ENCODE results near the gene PLAA.

PLAA gene

DNA sequence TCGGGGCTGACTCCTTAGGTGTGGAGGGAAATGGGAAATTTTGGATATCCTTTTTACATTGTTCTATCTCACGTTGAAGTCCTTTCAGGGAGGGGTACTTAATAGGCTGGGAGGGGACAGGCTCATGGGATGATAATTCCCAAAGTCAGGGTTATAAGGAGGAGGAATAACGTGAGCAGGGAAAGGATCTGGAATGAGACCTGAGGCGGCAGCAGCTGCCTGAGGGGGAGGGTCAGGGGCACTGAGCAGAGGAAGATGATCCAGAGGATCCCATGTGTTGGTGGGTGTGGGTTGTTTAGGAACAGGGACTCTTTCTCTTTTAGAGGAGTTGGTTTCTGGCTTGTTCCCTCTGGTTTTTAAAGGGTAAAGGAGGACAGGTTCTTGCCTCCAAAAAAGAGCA is 27.9 kb upstream of the PLAA start:
- TF ChIP-seq TAF1 (IDR thresholded peaks at IDR 0.05; ENCODE audit: borderline replicate concordance, insufficient read depth, low read length) (no peak), FOXP2 (optimal IDR thresholded peaks at IDR 0.05; ENCODE audit: borderline replicate concordance, extremely low read depth, extremely low read length, insufficient read depth) (no peak), SIN3A (IDR thresholded peaks at IDR 0.05; ENCODE audit: borderline replicate concordance, insufficient read depth, low read length) (no peak), POLR2AphosphoS5 (IDR thresholded peaks at IDR 0.05; ENCODE audit: low read depth, low read length) (no peak)
- TF ChIP-seq, protein P1, sequence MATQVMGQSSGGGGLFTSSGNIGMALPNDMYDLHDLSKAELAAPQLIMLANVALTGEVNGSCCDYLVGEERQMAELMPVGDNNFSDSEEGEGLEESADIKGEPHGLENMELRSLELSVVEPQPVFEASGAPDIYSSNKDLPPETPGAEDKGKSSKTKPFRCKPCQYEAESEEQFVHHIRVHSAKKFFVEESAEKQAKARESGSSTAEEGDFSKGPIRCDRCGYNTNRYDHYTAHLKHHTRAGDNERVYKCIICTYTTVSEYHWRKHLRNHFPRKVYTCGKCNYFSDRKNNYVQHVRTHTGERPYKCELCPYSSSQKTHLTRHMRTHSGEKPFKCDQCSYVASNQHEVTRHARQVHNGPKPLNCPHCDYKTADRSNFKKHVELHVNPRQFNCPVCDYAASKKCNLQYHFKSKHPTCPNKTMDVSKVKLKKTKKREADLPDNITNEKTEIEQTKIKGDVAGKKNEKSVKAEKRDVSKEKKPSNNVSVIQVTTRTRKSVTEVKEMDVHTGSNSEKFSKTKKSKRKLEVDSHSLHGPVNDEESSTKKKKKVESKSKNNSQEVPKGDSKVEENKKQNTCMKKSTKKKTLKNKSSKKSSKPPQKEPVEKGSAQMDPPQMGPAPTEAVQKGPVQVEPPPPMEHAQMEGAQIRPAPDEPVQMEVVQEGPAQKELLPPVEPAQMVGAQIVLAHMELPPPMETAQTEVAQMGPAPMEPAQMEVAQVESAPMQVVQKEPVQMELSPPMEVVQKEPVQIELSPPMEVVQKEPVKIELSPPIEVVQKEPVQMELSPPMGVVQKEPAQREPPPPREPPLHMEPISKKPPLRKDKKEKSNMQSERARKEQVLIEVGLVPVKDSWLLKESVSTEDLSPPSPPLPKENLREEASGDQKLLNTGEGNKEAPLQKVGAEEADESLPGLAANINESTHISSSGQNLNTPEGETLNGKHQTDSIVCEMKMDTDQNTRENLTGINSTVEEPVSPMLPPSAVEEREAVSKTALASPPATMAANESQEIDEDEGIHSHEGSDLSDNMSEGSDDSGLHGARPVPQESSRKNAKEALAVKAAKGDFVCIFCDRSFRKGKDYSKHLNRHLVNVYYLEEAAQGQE (IDR thresholded peaks at IDR 0.05; ENCODE audit: insufficient read depth in 1 of 2, low read depth in 2 of 2, low read length in 2 of 2): no peak

DNA sequence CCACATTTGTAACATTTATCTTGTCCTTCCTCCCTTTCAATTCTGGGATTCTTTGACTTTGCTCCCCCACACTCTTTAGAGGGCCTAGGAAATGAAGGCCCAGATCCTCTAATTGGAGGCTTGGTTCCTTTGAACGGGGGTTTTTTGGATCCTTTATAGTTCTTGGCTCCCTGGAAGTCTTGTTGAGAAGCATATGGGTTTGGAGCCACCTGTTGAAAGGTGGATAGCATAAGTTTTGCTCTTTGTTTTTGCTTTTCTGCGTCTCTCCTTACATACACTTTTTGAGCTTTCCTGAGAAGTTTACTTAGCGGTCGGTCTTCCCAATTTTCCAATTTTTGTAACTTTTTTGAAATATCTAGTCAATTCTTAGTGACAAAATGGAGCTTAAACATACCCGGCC is 26.9 kb upstream of the PLAA start:
- TF ChIP-seq, protein P1 (IDR thresholded peaks at IDR 0.05; ENCODE audit: insufficient read depth in 1 of 2, low read depth in 2 of 2, low read length in 2 of 2): no peak
- no peak for TF ChIP-seq FOXP2 (optimal IDR thresholded peaks at IDR 0.05; ENCODE audit: borderline replicate concordance, extremely low read depth, extremely low read length, insufficient read depth)

DNA sequence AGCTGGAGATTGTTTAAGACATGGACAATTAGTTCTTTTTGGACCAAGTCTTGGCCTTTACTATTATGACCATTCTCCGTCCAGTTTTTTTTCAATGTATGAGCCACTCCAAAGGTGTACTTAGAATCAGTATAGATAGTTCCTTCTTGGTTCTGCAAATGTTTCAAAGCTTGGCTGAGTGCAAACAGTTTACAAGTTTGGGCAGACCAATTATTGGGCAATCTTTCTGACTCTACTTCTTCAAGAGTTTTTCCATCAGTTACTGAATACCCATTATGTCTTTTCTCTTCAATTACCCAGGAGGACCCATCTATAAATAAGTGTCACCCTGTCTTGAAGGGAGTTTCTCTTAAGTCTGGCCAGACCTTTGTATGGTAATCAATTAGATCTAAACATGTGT is 24.7 kb upstream of the PLAA start:
- no peak for TF ChIP-seq FOXP2 (optimal IDR thresholded peaks at IDR 0.05; ENCODE audit: borderline replicate concordance, extremely low read depth, extremely low read length, insufficient read depth)
- no peak for TF ChIP-seq SIN3A (IDR thresholded peaks at IDR 0.05; ENCODE audit: borderline replicate concordance, insufficient read depth, low read length)
- TF ChIP-seq, protein P1 (IDR thresholded peaks at IDR 0.05; ENCODE audit: insufficient read depth in 1 of 2, low read depth in 2 of 2, low read length in 2 of 2): no peak
- TF ChIP-seq TAF1 (IDR thresholded peaks at IDR 0.05; ENCODE audit: borderline replicate concordance, insufficient read depth, low read length): no peak
- no peak for TF ChIP-seq POLR2AphosphoS5 (IDR thresholded peaks at IDR 0.05; ENCODE audit: low read depth, low read length)

DNA sequence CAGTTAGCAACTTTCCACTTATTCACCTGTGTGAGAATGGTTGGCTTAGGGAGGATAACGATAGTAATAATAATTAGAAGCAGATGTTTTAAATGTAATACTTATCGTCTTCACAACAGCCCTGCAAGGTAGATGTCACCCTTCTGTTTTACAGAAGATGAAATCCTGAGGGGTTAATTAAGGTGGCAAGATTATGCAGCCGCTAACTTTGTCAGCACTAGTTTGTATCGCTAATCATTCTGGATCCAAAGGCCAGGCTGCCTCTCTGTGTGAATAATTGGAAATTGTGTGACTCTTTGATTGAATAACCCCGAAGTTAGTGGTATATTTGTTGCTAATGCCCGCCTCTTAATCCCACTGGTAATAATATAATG is 9.8 kb upstream of the PLAA start:
- no peak for TF ChIP-seq FOXP2 (optimal IDR thresholded peaks at IDR 0.05; ENCODE audit: borderline replicate concordance, extremely low read depth, extremely low read length, insufficient read depth)
- TF ChIP-seq SIN3A (IDR thresholded peaks at IDR 0.05; ENCODE audit: borderline replicate concordance, insufficient read depth, low read length): no peak
- TF ChIP-seq, protein P1 (IDR thresholded peaks at IDR 0.05; ENCODE audit: insufficient read depth in 1 of 2, low read depth in 2 of 2, low read length in 2 of 2): no peak
- no peak for TF ChIP-seq TAF1 (IDR thresholded peaks at IDR 0.05; ENCODE audit: borderline replicate concordance, insufficient read depth, low read length)
- no peak for TF ChIP-seq POLR2AphosphoS5 (IDR thresholded peaks at IDR 0.05; ENCODE audit: low read depth, low read length)

Data from PFSK-1 (cell line).